CD14-positive monocyte (primary cell): Measurements from ENCODE around the gene CADM2. TPM values are rescaled to one million over a fixed set of nuclear protein-coding genes. Genes with fewer than 3 reads are reported as not detected.

Experiments
- DNase-seq, 3 donors: peaks; one replicate each; pipeline ENCODE4 v3.0.0-alpha.2; 2011 to 2022
- H2AFZ ChIP-seq: 2 replicates; pipeline ENCODE4 v1.6.0; 2012; ENCODE audit warnings: mild to moderate bottlenecking, low read depth, low read length, inconsistent platforms; ENCODE audit not compliant: insufficient read depth, poor library complexity, severe bottlenecking
- H3K27ac ChIP-seq, 2 donors: 1 replicate in 1 of 2; 2 replicates in 1 of 2; pipeline ENCODE4 v1.5.1; 2012 to 2013; ENCODE audit warnings: low read length in 2 of 2, control low read depth in 1 of 2, inconsistent platforms in 1 of 2, low read depth in 1 of 2, mild to moderate bottlenecking in 1 of 2
- H3K27me3 ChIP-seq, 2 donors: one replicate each; pipeline versions ENCODE4 v1.6.0 to v1.6.1; 2011 to 2013; ENCODE audit warnings: low read length in 2 of 2; ENCODE audit not compliant: control insufficient read depth in 2 of 2, insufficient read depth in 2 of 2
- H3K36me3 ChIP-seq, 2 donors: replicated peaks in 1 of 2; 1 replicate in 1 of 2; 2 replicates in 1 of 2; pipeline versions ENCODE4 v1.5.1 to v1.6.1; 2012 to 2013; ENCODE audit warnings: low read length in 2 of 2, control low read depth in 1 of 2, inconsistent platforms in 1 of 2, mild to moderate bottlenecking in 1 of 2; ENCODE audit not compliant: insufficient read depth in 2 of 2, control insufficient read depth in 1 of 2
- H3K4me1 ChIP-seq, 2 donors: 1 replicate in 1 of 2; 2 replicates in 1 of 2; pipeline versions ENCODE4 v1.5.1 to v1.6.1; 2012 to 2013; ENCODE audit warnings: low read length in 2 of 2, control low read depth in 1 of 2, inconsistent platforms in 1 of 2, mild to moderate bottlenecking in 1 of 2, moderate library complexity in 1 of 2; ENCODE audit not compliant: insufficient read depth in 2 of 2, control insufficient read depth in 1 of 2
- H3K4me2 ChIP-seq: replicated peaks from 2 replicates; pipeline ENCODE3; 2012; ENCODE audit warnings: low read length, moderate library complexity, mild to moderate bottlenecking; ENCODE audit not compliant: poor library complexity, severe bottlenecking; ENCODE audit errors: extremely low read depth
- H3K4me3 ChIP-seq, 3 experiments: fragments of 200-600 bp in 1 of 3; sonication (generic) in 1 of 3; replicated peaks in 1 of 3; 1 replicate in 2 of 3; 2 replicates in 1 of 3; pipeline ENCODE4 v1.5.1; 2011 to 2013; ENCODE audit warnings: low read length in 3 of 3, mild to moderate bottlenecking in 3 of 3, control low read depth in 2 of 3, low read depth in 2 of 3, inconsistent platforms in 1 of 3, moderate library complexity in 1 of 3
- H3K79me2 ChIP-seq: 2 replicates; pipeline ENCODE4 v1.6.0; 2012; ENCODE audit warnings: mild to moderate bottlenecking, control low read depth, inconsistent platforms, low read length, moderate library complexity; ENCODE audit not compliant: insufficient read depth
- H3K9ac ChIP-seq: 2 replicates; pipeline ENCODE4 v1.6.0; 2017; ENCODE audit warnings: low read length, mild to moderate bottlenecking; ENCODE audit not compliant: insufficient read depth, poor library complexity, severe bottlenecking
- H3K9me3 ChIP-seq, 2 donors: replicated peaks in 1 of 2; 1 replicate in 1 of 2; 2 replicates in 1 of 2; pipeline versions ENCODE4 v1.5.1 to v1.6.1; 2012 to 2013; ENCODE audit warnings: low read length in 2 of 2, control low read depth in 1 of 2; ENCODE audit not compliant: control insufficient read depth in 1 of 2, insufficient read depth in 1 of 2
- H4K20me1 ChIP-seq: 2 replicates; pipeline ENCODE4 v1.6.0; 2012; ENCODE audit warnings: mild to moderate bottlenecking, low read length, control low read depth, moderate library complexity; ENCODE audit not compliant: insufficient read depth
- H3K27ac Mint-ChIP-seq, 7 donors: one replicate each; pipeline ENCODE4 v1.8.0; 2020; ENCODE audit warnings: mild to moderate bottlenecking in 7 of 7, mixed read lengths in 7 of 7, moderate library complexity in 6 of 7, inconsistent platforms in 2 of 7
- H3K27me3 Mint-ChIP-seq, 3 donors: one replicate each; pipeline ENCODE4 v1.8.0; 2021 to 2022; ENCODE audit warnings: low read depth in 3 of 3, mild to moderate bottlenecking in 3 of 3, mixed read lengths in 3 of 3, moderate library complexity in 3 of 3, inconsistent platforms in 1 of 3
- H3K36me3 Mint-ChIP-seq, 2 donors: one replicate each; pipeline ENCODE4 v1.8.0; 2020; ENCODE audit warnings: mixed read lengths in 2 of 2, inconsistent platforms in 1 of 2, mild to moderate bottlenecking in 1 of 2
- H3K4me1 Mint-ChIP-seq: one replicate; pipeline ENCODE4 v1.8.0; 2020; ENCODE audit warnings: mild to moderate bottlenecking, mixed read lengths
- H3K4me3 Mint-ChIP-seq, 2 donors: one replicate each; pipeline ENCODE4 v1.8.0; 2020; ENCODE audit warnings: mild to moderate bottlenecking in 2 of 2, mixed read lengths in 2 of 2, moderate library complexity in 1 of 2
- H3K9me3 Mint-ChIP-seq, 7 donors: one replicate each; pipeline ENCODE4 v1.8.0; 2020 to 2022; ENCODE audit warnings: mixed read lengths in 7 of 7, mild to moderate bottlenecking in 6 of 7, moderate library complexity in 6 of 7, inconsistent platforms in 2 of 7
- CTCF ChIP-seq: fragments of 200-600 bp; IDR thresholded peaks from one replicate; pipeline ENCODE4 v1.8.0; 2022; ENCODE audit warnings: antibody characterized with exemption, mild to moderate bottlenecking
- WGBS: methylation state at CpG from one replicate; pipeline ENCODE4 v1.1.5; 2013; ENCODE audit warnings: missing lambda C conversion rate; ENCODE audit not compliant: insufficient coverage; 5-methylcytosine and 5-hydroxymethylcytosine counted together
- intact Hi-C, 2 donors: fragments of 100-400 bp; cut with micrococcal nuclease; formaldehyde crosslinking; loops; one replicate each; pipeline versions ENCODE4 v1.15.0 to v1.15.1; 2023
- polyA plus RNA-seq, 3 donors: library from polyadenylated mRNA; depleted of rRNA in 1 of 3; unstranded in 2 of 3; stranded (reverse) in 1 of 3; fragments of 300-500 nt in 2 of 3; fragments of >200 nt in 1 of 3; fragmentation: Illumina TruSeq in 2 of 3; gene quantifications; 1 replicate in 2 of 3; 2 replicates in 1 of 3; pipeline ENCODE4 v1.2.3, GENCODE V29; 2012 to 2021

The CADM2 gene
- polyA plus RNA-seq, 3 donors, result not detected

GRCh38 chr3:85603378-85603777 is 644.6 kb downstream of the CADM2 start:
- Mint-ChIP-seq H3K27ac (no peak overlapping the region), H3K4me1 (no peaks in the 10 kb centered on the region), H3K9me3 (peaks cover 0 to 2% (median 0%) of the 10 kb centered on the region in 7 donors), H3K36me3 (no peaks in the 10 kb centered on the region), H3K4me3 (no peak overlapping the region), H3K27me3 (no peaks in the 10 kb centered on the region)
- no peak overlapping the region for H3K4me3 ChIP-seq
- H4K20me1 ChIP-seq, result no peaks in the 10 kb centered on the region
- no peak for TF ChIP-seq CTCF
- H3K9me3 ChIP-seq, result no peaks in the 10 kb centered on the region
- WGBS, result no CpG with 5 or more reads among the region's 1 CpG
- H3K9ac ChIP-seq, result no peak overlapping the region
- no peak for DNase-seq
- no peak overlapping the region for H2AFZ ChIP-seq
- no peaks in the 10 kb centered on the region for H3K27me3 ChIP-seq
- H3K4me2 ChIP-seq, result no peak overlapping the region
- no peak overlapping the region for H3K27ac ChIP-seq
- H3K4me1 ChIP-seq, result no peaks in the 10 kb centered on the region
- no peaks in the 10 kb centered on the region for H3K79me2 ChIP-seq
- intact Hi-C loops, result no loop called here
- H3K36me3 ChIP-seq, result no peaks in the 10 kb centered on the region

GRCh38 chr3:85604641-85605040 is 645.9 kb downstream of the CADM2 start:
- no peak overlapping the region for H3K27ac Mint-ChIP-seq
- no peak overlapping the region for H2AFZ ChIP-seq
- no peaks in the 10 kb centered on the region for H3K36me3 Mint-ChIP-seq
- H3K9ac ChIP-seq, result no peak overlapping the region
- H3K9me3 ChIP-seq, result no peaks in the 10 kb centered on the region
- no peak overlapping the region for H3K4me3 ChIP-seq
- H3K4me1 Mint-ChIP-seq, result no peaks in the 10 kb centered on the region
- H3K27ac ChIP-seq, result no peak overlapping the region
- DNase-seq, result no peak
- H3K27me3 Mint-ChIP-seq, result no peaks in the 10 kb centered on the region
- H3K79me2 ChIP-seq, result no peaks in the 10 kb centered on the region
- intact Hi-C loops, result no loop called here
- no peaks in the 10 kb centered on the region for H4K20me1 ChIP-seq
- H3K4me3 Mint-ChIP-seq, result no peak overlapping the region
- H3K4me1 ChIP-seq, result no peaks in the 10 kb centered on the region
- no CpG with 5 or more reads among the region's 3 CpGs for WGBS
- H3K36me3 ChIP-seq, result no peaks in the 10 kb centered on the region
- TF ChIP-seq CTCF, result no peak
- H3K27me3 ChIP-seq, result no peaks in the 10 kb centered on the region
- H3K4me2 ChIP-seq, result no peak overlapping the region
- peaks cover 0 to 2% (median 0%) of the 10 kb centered on the region in 7 donors for H3K9me3 Mint-ChIP-seq
